HG03457 (cell line): ENCODE data around the gene CSPG4.
"Not testable (repeated sequence)": the region's sequence is repeated elsewhere in the genome, so short reads cannot be mapped to it uniquely, and the experiment has no call there.

Source experiments
- ATAC-seq: cut with Tn5 transposase; IDR thresholded peaks from one replicate; pipeline ENCODE4 v1.9.1; 2021; ENCODE audit warnings: moderate number of reproducible peaks; ENCODE audit not compliant: unreplicated experiment

CSPG4 gene

GRCh38 chr15:75689429-75689828, 23.2 kb downstream of the CSPG4 start:
- not testable (repeated sequence) for ATAC-seq

GRCh38 chr15:75688831-75689230, 23.8 kb downstream of the CSPG4 start:
- no peak for ATAC-seq

- ATAC-seq, result no peak
Measured at GRCh38 chr15:75688278-75688557, 24.4 kb downstream of the CSPG4 start.

- ATAC-seq, result no peak
Measured at GRCh38 chr15:75687486-75688277, 25.0 kb downstream of the CSPG4 start.

- ATAC-seq, result not testable (repeated sequence)
Measured at GRCh38 chr15:75686212-75686642, 26.4 kb downstream of the CSPG4 start.

- ATAC-seq, result no peak
Measured at GRCh38 chr15:75685195-75685594, 27.5 kb downstream of the CSPG4 start.

- no peak for ATAC-seq
Measured at GRCh38 chr15:75684648-75685047, 28.0 kb downstream of the CSPG4 start.

GRCh38 chr15:75683646-75684312, 28.9 kb downstream of the CSPG4 start:
- not testable (repeated sequence) for ATAC-seq

- no peak for ATAC-seq
Measured at GRCh38 chr15:75682181-75683135, 30.2 kb downstream of the CSPG4 start.

GRCh38 chr15:75680007-75680789, 32.5 kb downstream of the CSPG4 start:
- ATAC-seq, result no peak

- not testable (repeated sequence) for ATAC-seq
Measured at GRCh38 chr15:75678324-75678690, 34.3 kb downstream of the CSPG4 start.

GRCh38 chr15:75677465-75678323, 35.0 kb downstream of the CSPG4 start:
- ATAC-seq, result no peak

GRCh38 chr15:75676688-75677464, 35.8 kb downstream of the CSPG4 start:
- no peak for ATAC-seq

- ATAC-seq, result no peak
Measured at GRCh38 chr15:75675579-75676404, 36.9 kb downstream of the CSPG4 start.

GRCh38 chr15:75674366-75674765, 38.3 kb downstream of the CSPG4 start:
- no peak for ATAC-seq

GRCh38 chr15:75673426-75674235, 39.0 kb downstream of the CSPG4 start:
- no peak for ATAC-seq
